HS-27A (cell line): ENCODE data around the gene HTR7.
"Not testable (repeated sequence)": the region's sequence is repeated elsewhere in the genome, so short reads cannot be mapped to it uniquely, and the experiment has no call there.

Source experiments
- DNase-seq: peaks from one replicate; pipeline ENCODE4 v3.0.0-alpha.2; 2012; ENCODE audit warnings: low read depth, missing footprints

HTR7 gene

DNA sequence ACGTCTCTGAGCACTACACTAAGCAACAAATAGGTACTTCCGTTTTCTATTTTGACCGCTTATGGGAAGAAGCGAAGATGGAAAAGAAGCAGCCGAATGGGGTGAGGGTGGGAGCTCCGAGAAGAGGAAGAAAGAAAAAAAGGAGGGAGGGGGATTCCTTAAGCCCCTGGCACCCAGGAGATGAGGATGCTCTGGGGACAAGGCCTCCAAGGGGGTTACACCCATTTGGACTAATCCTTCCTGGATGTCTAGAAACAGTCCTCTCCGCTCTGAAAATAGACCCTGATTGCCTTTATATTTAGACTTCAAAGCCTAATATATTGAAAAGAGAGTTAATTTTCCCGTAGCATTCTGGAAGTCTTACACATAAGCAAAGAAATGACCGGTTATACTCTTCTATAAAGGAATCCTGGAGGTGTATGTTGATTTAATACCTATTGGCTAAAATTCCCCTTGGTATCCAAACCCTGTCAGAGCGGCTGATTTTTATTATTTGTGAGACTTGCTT, 676 bp upstream of the HTR7 start:
- no peak for DNase-seq

GRCh38 chr10:90856964-90857634, 740 bp downstream of the HTR7 start:
- DNase-seq, result no peak

GRCh38 chr10:90856261-90856660, 1.6 kb downstream of the HTR7 start:
- DNase-seq, result no peak

GRCh38 chr10:90855126-90855525, 2.7 kb downstream of the HTR7 start:
- no peak for DNase-seq

DNA sequence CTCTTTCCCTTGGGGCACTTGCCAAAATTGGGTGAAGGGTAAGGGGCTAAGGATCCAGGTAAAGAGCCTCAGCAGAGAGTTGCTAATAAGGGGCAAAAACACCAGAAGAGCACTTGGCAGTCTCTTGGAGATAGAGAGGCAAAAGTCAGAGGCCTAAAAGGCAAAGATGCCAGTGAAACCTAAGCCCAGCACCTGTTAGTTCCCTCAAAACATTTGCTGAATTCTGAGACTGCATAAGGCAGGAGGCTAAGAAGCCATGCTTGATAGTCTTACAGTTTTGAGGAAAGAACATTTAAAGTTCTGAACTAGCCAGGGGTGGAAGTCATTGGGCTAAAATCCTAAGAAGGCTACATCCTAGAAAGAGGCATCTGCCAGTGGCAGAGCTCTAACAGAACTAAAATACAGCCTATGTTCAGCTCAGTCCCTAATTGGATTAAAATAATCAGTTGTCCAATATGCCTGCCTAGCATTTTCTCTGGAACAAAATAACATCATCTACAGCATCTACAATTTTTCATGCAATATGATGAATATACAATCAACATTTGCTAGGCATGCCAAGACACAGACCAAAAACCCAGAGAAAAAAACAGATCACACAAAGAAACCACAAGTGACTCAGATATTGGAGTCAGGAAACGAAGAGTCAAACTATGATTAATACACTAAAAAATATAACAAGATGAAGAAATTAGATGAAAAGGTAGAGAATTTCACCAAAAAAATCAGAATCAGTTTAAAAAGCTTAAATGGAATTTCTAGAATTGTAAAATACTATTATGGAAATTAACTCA, 7.7 kb downstream of the HTR7 start:
- DNase-seq, result no peak

DNA sequence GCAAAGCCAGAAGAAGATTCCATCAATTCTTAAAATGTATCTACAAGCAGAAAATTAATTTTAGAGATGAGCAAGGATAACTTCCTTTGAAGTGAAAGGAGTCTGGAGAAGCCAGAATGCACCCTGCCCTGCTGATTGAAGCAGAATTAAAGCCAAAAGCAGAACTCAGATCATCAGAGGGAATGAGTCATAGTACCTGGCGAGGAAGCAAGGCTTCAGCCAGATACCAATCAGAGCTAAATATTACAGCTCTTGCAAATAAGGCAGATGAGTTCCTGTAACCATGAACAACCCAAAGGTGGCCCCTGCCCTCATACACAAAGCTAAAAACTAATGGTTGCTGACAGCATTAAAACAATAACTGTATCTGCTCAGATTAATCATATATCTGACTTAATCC, 10.4 kb downstream of the HTR7 start:
- DNase-seq, result no peak

DNA sequence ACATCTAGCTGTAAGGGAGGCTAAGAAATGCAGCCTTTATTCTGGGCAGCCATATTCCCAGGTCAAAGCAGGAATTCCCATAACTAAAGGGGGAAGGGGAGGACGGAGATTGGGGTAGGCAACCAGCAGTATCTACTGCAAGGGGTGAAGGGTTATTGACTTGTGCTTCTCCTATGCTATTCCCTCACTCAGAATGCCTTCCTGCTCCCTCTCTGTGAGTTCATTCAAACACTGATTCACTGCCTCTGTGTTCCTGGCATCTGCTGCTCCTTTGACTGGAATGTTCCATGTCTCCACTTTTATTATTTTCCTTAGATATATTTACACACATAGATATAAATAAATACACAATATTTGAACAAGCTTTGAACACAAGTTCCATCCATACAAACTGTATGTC, 11.1 kb downstream of the HTR7 start:
- no peak for DNase-seq

GRCh38 chr10:90845726-90846125, 12.1 kb downstream of the HTR7 start:
- DNase-seq, result no peak

DNA sequence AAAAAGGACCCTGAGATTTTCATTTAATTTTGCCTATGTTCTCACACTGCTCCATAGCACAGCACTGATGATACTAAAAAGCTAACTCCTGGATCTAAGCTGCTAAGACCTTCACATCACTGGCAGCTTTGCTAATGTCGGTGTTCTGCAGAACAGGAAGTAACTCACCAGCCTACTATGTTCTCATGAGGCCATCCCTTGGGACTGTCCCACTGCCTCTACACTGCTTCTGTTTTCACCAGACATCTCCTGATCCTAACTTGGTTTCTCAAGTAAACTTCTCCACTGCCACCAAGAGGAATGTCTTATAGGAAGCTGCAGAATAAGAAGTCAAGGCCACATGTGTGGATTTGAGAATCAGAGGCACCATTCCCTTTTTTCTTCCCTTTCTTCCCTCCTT, 15.1 kb downstream of the HTR7 start:
- no peak for DNase-seq

DNA sequence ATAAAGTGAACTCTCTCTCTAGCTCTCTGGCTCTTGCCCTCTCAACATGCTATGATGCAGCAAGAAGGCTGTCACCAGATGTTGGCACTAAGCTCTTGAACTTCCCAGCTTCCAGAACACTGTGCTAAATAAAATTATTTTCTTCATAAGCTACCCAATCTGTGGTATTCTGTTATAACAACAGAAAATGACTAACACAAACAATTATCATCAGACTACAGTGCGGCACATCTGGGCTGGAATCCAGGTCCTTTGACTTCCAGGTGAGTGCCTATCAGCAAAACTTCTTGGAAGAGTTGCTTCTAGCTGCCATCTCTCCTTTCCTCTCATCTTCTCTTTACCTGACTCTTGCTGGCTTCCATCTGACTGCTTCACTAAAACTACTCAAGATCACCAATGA, 20.4 kb downstream of the HTR7 start:
- DNase-seq, result no peak

GRCh38 chr10:90834326-90834725, 23.5 kb downstream of the HTR7 start:
- DNase-seq, result no peak

- no peak for DNase-seq
These were observed 25.7 kb downstream of the HTR7 start for GRCh38 chr10:90832111-90832510.

- DNase-seq, result no peak
These were observed 35.3 kb downstream of the HTR7 start for GRCh38 chr10:90822508-90822907.

DNA sequence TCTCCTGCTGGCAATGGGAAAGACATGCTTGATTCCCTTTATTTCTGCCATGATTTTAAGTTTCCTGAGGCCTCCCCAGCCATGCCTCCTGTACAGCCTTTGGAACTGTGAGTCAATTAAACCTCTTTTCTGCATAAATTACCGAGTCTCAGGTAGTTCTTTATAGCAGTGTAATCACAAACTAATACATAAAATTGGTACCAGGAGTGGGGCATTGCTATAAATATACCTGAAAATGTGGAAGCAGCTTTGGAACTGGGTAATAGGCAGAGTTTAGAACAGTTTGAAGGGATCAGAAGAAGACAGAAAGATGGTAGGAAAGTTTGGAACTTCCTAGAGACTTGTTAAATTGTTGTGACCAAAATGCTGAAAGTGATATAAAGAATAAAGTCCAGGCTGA, 36.0 kb downstream of the HTR7 start:
- not testable (repeated sequence) for DNase-seq

- DNase-seq, result no peak
These were observed 37.9 kb downstream of the HTR7 start for GRCh38 chr10:90819911-90820310.

- no peak for DNase-seq
These were observed 39.1 kb downstream of the HTR7 start for GRCh38 chr10:90818736-90819135.

GRCh38 chr10:90817128-90817889, 40.5 kb downstream of the HTR7 start:
- no peak for DNase-seq

- no peak for DNase-seq
These were observed 41.4 kb downstream of the HTR7 start for GRCh38 chr10:90816466-90816865.

GRCh38 chr10:90813594-90814365, 44.1 kb downstream of the HTR7 start:
- no peak for DNase-seq

- not testable (repeated sequence) for DNase-seq
These were observed 50.7 kb downstream of the HTR7 start for GRCh38 chr10:90807106-90807505.

DNA sequence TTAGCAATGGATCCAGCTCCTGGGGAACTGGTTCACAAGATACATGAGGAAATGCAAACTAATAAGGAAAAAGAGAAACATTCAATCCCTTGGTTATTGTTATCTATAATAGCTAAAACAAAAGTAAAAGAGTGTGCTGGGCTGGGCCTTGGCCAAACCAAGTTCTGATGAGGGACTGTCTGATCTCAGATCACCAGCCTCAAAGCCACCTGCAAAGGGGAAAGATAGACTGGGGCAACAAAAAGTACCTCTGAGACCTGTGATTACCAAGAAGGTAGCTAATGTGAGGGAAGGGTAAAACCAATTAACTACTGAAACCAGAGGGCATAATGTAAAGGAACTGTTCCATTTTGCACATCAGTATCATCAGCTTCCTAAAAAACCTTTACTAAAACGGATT, 51.2 kb downstream of the HTR7 start:
- DNase-seq, result no peak

DNA sequence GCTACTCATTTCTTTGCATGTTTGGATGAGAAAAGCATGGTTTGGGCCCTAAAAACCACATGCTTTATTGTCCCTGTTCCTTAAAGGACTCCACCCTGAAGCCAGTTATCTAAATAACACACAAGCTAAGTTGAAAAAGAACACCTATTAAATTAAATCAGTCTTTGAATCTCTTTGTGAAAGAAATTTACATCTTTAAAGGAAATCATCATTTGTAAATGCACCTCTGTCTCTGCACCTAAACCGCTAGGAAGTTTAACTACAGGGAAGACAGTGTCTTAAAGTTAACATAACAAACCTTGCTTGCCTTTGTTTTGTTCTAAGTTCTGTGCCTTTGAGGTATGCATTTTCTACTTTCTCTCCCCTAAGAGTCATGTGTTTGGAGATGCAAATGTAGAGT, 52.6 kb downstream of the HTR7 start:
- no peak for DNase-seq
